ENCODE measurements around the gene ATG4B. TPM values are rescaled to one million over a fixed set of nuclear protein-coding genes. Genes with fewer than 3 reads are reported as not detected.

ATG4B gene
- total RNA-seq, 1 experiment from 2014 or later, result 133 TPM

GRCh38 chr2:241601841-241602240 is 35.7 kb upstream of the ATG4B start:
- no peaks in the 10 kb centered on the region for H3K9me3 Mint-ChIP-seq

DNA sequence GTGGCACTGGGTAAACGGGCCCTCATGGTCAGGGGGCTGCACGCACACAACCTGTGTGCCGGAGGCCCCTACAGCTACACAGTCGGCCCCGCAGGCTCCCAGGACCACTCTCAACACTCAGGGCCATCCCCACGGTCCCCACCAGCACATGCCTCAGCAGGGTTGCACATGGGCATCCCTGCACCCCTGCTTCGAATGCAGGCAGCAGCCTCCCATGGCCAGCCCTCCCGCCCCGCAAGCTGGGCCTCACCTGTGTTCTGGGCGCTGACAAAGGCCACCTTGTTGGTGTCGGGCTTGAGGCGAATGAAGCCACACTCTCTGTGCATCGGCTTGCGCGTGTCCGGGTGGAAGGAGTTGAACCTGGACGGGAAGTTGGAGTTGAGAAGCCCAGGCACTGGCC is 34.8 kb upstream of the ATG4B start:
- Mint-ChIP-seq H3K4me1 (no peaks in the 10 kb centered on the region), H3K36me3 (peaks cover 46% of the 10 kb centered on the region), H3K9me3 (no peaks in the 10 kb centered on the region), H3K4me3 (no peak overlapping the region), H3K27me3 (ENCODE audit: low read depth) (no peaks in the 10 kb centered on the region), H3K27ac (no peak overlapping the region)
- no peak for TF ChIP-seq ATF6 (CRISPR knock-in tag; IDR thresholded peaks at IDR 0.05)
- TF ChIP-seq ZNF121 (CRISPR knock-in tag; IDR thresholded peaks at IDR 0.05), result no peak
- TF ChIP-seq ETV6 (CRISPR knock-in tag; IDR thresholded peaks at IDR 0.05), result no peak
- no peak for TF ChIP-seq ZNF425 (CRISPR knock-in tag; conservative IDR thresholded peaks at IDR 0.05)
- ChIA-PET CTCF (no interaction called here), POLR2A (no interaction called here)
- DNase-seq (ENCODE audit: low spot score), result no peak
- no peak for ATAC-seq

More at GRCh38 chr2:241601841-241602240, 35.7 kb upstream of the ATG4B start:
- TF ChIP-seq, protein P1, sequence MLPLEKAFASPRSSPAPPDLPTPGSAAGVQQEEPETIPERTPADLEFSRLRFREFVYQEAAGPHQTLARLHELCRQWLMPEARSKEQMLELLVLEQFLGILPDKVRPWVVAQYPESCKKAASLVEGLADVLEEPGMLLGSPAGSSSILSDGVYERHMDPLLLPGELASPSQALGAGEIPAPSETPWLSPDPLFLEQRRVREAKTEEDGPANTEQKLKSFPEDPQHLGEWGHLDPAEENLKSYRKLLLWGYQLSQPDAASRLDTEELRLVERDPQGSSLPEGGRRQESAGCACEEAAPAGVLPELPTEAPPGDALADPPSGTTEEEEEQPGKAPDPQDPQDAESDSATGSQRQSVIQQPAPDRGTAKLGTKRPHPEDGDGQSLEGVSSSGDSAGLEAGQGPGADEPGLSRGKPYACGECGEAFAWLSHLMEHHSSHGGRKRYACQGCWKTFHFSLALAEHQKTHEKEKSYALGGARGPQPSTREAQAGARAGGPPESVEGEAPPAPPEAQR (CRISPR knock-in tag; IDR thresholded peaks at IDR 0.05), result no peak
- TF ChIP-seq NR1H2 (CRISPR knock-in tag; IDR thresholded peaks at IDR 0.05), result no peak
- TF ChIP-seq ZNF263 (CRISPR knock-in tag; IDR thresholded peaks at IDR 0.05; ENCODE audit: low read depth), result no peak
- TF ChIP-seq ZNF121 (CRISPR knock-in tag; IDR thresholded peaks at IDR 0.05), result no peak
- no peak for TF ChIP-seq GTF2I (CRISPR knock-in tag; conservative IDR thresholded peaks at IDR 0.05)
- TF ChIP-seq NFYB (CRISPR knock-in tag; conservative IDR thresholded peaks at IDR 0.05; ENCODE audit: low read depth), result no peak
- no peak for TF ChIP-seq RORB (CRISPR knock-in tag; IDR thresholded peaks at IDR 0.05)
- TF ChIP-seq ZBTB21 (CRISPR knock-in tag; IDR thresholded peaks at IDR 0.05; ENCODE audit: borderline replicate concordance), result no peak
- TF ChIP-seq MLX (CRISPR knock-in tag; IDR thresholded peaks at IDR 0.05), result no peak
- TF ChIP-seq KAT7 (CRISPR knock-in tag; IDR thresholded peaks at IDR 0.05; ENCODE audit: borderline replicate concordance), result no peak
- DNase-seq (ENCODE audit: low spot score), result no peak
- ChIA-PET POLR2A (no interaction called here), CTCF (no interaction called here)
- Mint-ChIP-seq H3K4me1 (no peaks in the 10 kb centered on the region), H3K27me3 (ENCODE audit: low read depth) (no peaks in the 10 kb centered on the region), H3K4me3 (no peak overlapping the region), H3K36me3 (peaks cover 52% of the 10 kb centered on the region), H3K27ac (no peak overlapping the region)
- no peak for ATAC-seq

DNA sequence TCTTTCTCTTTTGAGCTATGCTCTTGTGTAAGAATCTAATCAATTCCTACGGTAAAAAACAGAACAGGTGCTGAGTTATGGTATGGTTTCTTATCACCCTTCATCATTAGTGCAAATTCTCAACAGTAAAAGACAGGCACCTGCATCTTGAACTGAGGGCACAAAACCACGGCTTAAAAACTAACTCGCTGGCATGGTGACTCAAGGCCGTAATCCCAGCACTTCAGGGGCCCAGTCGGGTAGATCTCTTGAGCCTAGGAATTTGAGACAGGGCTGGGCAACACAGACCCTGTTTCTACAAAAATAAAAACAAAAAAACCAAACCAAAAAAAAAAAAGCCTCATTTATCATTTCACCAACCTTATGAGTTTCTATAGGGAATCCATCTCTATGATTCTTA is 33.8 kb upstream of the ATG4B start:
- POLR2A ChIA-PET, result no interaction called here
- ATAC-seq (no peak), DNase-seq (ENCODE audit: low spot score) (no peak)
- peaks cover 42% of the 10 kb centered on the region for H3K36me3 Mint-ChIP-seq
- no peak overlapping the region for H3K4me3 Mint-ChIP-seq
- H3K9me3 Mint-ChIP-seq, result no peaks in the 10 kb centered on the region
- no peak for TF ChIP-seq FOXJ3 (CRISPR knock-in tag; IDR thresholded peaks at IDR 0.05; ENCODE audit: borderline replicate concordance)
- no peaks in the 10 kb centered on the region for H3K27me3 Mint-ChIP-seq (ENCODE audit: low read depth)
- no peak overlapping the region; the same call in 1 of the 2 replicates for H3K27ac Mint-ChIP-seq
- H3K4me1 Mint-ChIP-seq, result peaks cover under 1% of the 10 kb centered on the region; the same call in 1 of the 2 replicates
- CTCF ChIA-PET, result interaction anchor here (0.7 kb wide), 1 partner anchor 479 kb away, joined by 3 read pairs; no protein-coding TSS in a partner anchor

DNA sequence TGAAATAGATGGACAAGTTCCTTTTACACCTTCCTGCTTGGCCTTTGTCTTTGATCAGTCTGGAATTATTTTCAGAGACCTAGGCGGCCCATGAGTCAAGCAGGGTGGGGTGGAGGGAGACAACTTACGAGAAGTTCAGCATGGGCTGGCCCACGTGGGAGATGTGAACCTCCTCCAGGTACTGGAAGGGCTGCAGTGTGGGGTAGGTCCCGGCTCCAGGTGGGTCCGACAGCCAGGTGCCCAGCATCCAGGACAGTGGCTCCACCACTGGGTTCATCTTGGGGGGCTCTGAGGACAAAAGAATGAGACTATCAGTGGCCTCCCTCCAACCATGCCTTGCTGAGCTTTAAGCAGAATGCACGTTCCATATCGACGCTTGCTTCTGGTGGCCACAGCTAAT is 31.3 kb upstream of the ATG4B start:
- Mint-ChIP-seq H3K36me3 (peaks cover 20% of the 10 kb centered on the region), H3K4me3 (no peak overlapping the region), H3K27me3 (ENCODE audit: low read depth) (no peaks in the 10 kb centered on the region), H3K4me1 (peaks cover 9% of the 10 kb centered on the region), H3K9me3 (no peaks in the 10 kb centered on the region), H3K27ac (no peak overlapping the region)
- ChIA-PET CTCF (interaction anchor here (1.5 kb wide), 1 partner anchor 13 kb away, joined by 3 read pairs; no protein-coding TSS in a partner anchor), POLR2A (no interaction called here)
- DNase-seq (ENCODE audit: low spot score), result no peak
- no peak for ATAC-seq
- TF ChIP-seq E2F1 (CRISPR knock-in tag; IDR thresholded peaks at IDR 0.05), result no peak
- no peak for TF ChIP-seq HMGA2 (CRISPR knock-in tag; IDR thresholded peaks at IDR 0.05)
- no peak for TF ChIP-seq TP53 (CRISPR knock-in tag; IDR thresholded peaks at IDR 0.05)
- no peak for TF ChIP-seq MXD4 (CRISPR knock-in tag; IDR thresholded peaks at IDR 0.05; ENCODE audit: borderline replicate concordance)
- no peak for TF ChIP-seq SOX15 (CRISPR knock-in tag; IDR thresholded peaks at IDR 0.05)
- TF ChIP-seq, protein P2, sequence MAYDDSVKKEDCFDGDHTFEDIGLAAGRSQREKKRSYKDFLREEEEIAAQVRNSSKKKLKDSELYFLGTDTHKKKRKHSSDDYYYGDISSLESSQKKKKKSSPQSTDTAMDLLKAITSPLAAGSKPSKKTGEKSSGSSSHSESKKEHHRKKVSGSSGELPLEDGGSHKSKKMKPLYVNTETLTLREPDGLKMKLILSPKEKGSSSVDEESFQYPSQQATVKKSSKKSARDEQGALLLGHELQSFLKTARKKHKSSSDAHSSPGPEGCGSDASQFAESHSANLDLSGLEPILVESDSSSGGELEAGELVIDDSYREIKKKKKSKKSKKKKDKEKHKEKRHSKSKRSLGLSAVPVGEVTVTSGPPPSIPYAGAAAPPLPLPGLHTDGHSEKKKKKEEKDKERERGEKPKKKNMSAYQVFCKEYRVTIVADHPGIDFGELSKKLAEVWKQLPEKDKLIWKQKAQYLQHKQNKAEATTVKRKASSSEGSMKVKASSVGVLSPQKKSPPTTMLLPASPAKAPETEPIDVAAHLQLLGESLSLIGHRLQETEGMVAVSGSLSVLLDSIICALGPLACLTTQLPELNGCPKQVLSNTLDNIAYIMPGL (CRISPR knock-in tag; IDR thresholded peaks at IDR 0.05), result no peak
- no peak for TF ChIP-seq FOXJ3 (CRISPR knock-in tag; IDR thresholded peaks at IDR 0.05; ENCODE audit: borderline replicate concordance)
- TF ChIP-seq GTF2I (CRISPR knock-in tag; conservative IDR thresholded peaks at IDR 0.05), result no peak
